ENCODE data around the gene CRACDL.

- TF ChIP-seq CTCF (IDR thresholded peaks at IDR 0.05): no peak
- TF ChIP-seq POLR2A (IDR thresholded peaks at IDR 0.05): no peak
- no peak for TF ChIP-seq POLR2AphosphoS5 (IDR thresholded peaks at IDR 0.05)
These were observed 25.5 kb downstream of the CRACDL start for GRCh38 chr2:98910349-98911125.

All from prostate gland (tissue), 2 donors.